Measurements from ENCODE around the gene STAG1.
"Not testable (repeated sequence)": the region's sequence is repeated elsewhere in the genome, so short reads cannot be mapped to it uniquely, and the experiment has no call there.

Gene STAG1

DNA sequence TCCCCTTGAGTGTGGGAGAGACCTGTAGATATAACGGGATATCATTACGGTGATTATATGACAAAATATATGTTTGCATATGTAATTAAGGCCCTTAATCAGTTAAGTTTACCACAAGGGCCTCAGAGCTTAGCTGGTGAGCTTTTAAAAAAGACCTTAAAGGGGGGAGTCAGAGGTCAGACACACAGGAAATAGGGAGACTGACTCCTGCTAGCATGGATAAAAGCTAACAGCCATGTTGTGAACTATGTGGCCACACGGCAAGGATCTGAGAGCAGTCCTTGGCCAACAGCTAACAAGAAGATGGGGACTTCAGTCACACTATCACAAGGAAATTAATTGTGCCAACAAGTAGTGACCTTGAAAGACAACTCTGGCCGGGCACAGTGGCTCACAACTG is 3.1 kb downstream of the STAG1 start:
- Histone ChIP-seq H3K4me2 (ENCODE audit: low read length) (no peak overlapping the region), H3K9me3 (ENCODE audit: control insufficient read depth, low read length) (no peaks in the 10 kb centered on the region), H3K9ac (no peak overlapping the region), H3K27ac (no peak overlapping the region), H3K27me3 (ENCODE audit: control insufficient read depth, insufficient read depth, low read length) (no peaks in the 10 kb centered on the region), H3K36me3 (ENCODE audit: control insufficient read depth, insufficient read depth, low read length) (no peaks in the 10 kb centered on the region), H3K4me3 (ENCODE audit: low read depth, low read length) (no peak overlapping the region), H3K4me1 (peaks cover 9% of the 10 kb centered on the region), H3K79me2 (peaks cover 37% of the 10 kb centered on the region), H2AFZ (no peak overlapping the region)
- TF ChIP-seq, protein P1, sequence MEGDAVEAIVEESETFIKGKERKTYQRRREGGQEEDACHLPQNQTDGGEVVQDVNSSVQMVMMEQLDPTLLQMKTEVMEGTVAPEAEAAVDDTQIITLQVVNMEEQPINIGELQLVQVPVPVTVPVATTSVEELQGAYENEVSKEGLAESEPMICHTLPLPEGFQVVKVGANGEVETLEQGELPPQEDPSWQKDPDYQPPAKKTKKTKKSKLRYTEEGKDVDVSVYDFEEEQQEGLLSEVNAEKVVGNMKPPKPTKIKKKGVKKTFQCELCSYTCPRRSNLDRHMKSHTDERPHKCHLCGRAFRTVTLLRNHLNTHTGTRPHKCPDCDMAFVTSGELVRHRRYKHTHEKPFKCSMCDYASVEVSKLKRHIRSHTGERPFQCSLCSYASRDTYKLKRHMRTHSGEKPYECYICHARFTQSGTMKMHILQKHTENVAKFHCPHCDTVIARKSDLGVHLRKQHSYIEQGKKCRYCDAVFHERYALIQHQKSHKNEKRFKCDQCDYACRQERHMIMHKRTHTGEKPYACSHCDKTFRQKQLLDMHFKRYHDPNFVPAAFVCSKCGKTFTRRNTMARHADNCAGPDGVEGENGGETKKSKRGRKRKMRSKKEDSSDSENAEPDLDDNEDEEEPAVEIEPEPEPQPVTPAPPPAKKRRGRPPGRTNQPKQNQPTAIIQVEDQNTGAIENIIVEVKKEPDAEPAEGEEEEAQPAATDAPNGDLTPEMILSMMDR (IDR thresholded peaks at IDR 0.05), result no peak

DNA sequence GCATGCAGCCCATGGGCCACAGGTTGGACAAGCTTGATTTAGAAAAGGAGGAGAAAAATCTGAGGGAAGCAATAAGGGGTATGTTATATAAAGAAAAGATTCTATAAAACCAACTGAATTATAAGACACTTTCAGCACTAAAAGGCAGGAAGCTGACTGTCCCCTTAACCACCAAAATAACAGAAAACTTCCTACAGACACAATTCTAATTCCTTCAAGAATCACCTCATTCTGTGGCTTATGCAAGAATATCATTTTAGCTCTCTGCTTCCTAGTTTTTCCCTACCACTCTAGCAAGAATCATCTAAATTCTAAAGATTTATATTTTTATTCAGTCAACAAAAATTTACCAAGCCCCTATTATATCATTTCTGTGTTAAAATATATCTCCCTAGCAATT is 6.3 kb downstream of the STAG1 start:
- no peaks in the 10 kb centered on the region for H3K36me3 ChIP-seq (ENCODE audit: control insufficient read depth, insufficient read depth, low read length)
- H3K4me1 ChIP-seq, result peaks cover 3% of the 10 kb centered on the region
- H3K27ac ChIP-seq, result no peak overlapping the region

GRCh38 chr3:136741063-136741462 is 11.1 kb downstream of the STAG1 start:
- H3K27ac ChIP-seq, result no peak overlapping the region
- H3K36me3 ChIP-seq (ENCODE audit: control insufficient read depth, insufficient read depth, low read length), result no peaks in the 10 kb centered on the region
- H3K4me1 ChIP-seq, result peaks cover 3% of the 10 kb centered on the region
- H3K9me3 ChIP-seq (ENCODE audit: control insufficient read depth, low read length), result no peaks in the 10 kb centered on the region
- no peak overlapping the region for H3K9ac ChIP-seq
- H2AFZ ChIP-seq, result no peak overlapping the region
- no peak overlapping the region for H3K4me3 ChIP-seq (ENCODE audit: low read depth, low read length)
- H3K79me2 ChIP-seq, result peaks cover 58% of the 10 kb centered on the region
- no peaks in the 10 kb centered on the region for H3K27me3 ChIP-seq (ENCODE audit: control insufficient read depth, insufficient read depth, low read length)
- no peak overlapping the region for H3K4me2 ChIP-seq (ENCODE audit: low read length)
- TF ChIP-seq, protein P1 (IDR thresholded peaks at IDR 0.05), result no peak

More for the DNA sequence above, 6.3 kb downstream of the STAG1 start:
- TF ChIP-seq, protein P1 (IDR thresholded peaks at IDR 0.05), result no peak
- Histone ChIP-seq H2AFZ (no peak overlapping the region), H3K9ac (no peak overlapping the region), H3K4me2 (ENCODE audit: low read length) (no peak overlapping the region), H3K4me3 (ENCODE audit: low read depth, low read length) (no peak overlapping the region), H3K27me3 (ENCODE audit: control insufficient read depth, insufficient read depth, low read length) (no peaks in the 10 kb centered on the region), H3K79me2 (peaks cover 46% of the 10 kb centered on the region), H3K9me3 (ENCODE audit: control insufficient read depth, low read length) (no peaks in the 10 kb centered on the region)

GRCh38 chr3:136740351-136740958 is 11.7 kb downstream of the STAG1 start:
- TF ChIP-seq, protein P1 (IDR thresholded peaks at IDR 0.05), result no peak
- Histone ChIP-seq H3K4me3 (ENCODE audit: low read depth, low read length) (no peak overlapping the region), H3K27ac (no peak overlapping the region), H3K9ac (no peak overlapping the region), H3K4me2 (ENCODE audit: low read length) (no peak overlapping the region), H3K27me3 (ENCODE audit: control insufficient read depth, insufficient read depth, low read length) (no peaks in the 10 kb centered on the region), H3K36me3 (ENCODE audit: control insufficient read depth, insufficient read depth, low read length) (no peaks in the 10 kb centered on the region), H3K79me2 (peaks cover 62% of the 10 kb centered on the region), H3K9me3 (ENCODE audit: control insufficient read depth, low read length) (no peaks in the 10 kb centered on the region), H3K4me1 (peaks cover 3% of the 10 kb centered on the region), H2AFZ (no peak overlapping the region)

DNA sequence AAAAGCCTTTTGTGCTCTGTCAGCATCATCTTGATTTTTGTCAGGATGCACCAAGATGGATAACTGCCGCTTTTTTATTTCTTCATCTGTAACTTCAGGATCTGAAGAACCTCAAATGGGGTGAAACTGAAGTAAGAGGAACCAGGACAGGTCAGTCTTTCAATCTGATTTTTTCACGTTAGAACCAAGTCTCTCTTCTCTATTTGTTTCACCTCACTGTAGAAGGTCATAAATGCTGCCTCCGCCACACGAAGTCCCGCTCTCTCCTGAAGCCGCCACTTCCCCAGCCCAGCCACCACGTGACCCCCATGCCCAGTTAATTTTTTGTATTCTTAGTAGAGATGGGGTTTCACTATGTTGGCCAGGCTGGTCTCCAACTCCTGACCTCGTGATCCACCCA is 15.2 kb downstream of the STAG1 start:
- H3K27me3 ChIP-seq (ENCODE audit: control insufficient read depth, insufficient read depth, low read length); H3K36me3 ChIP-seq (ENCODE audit: control insufficient read depth, insufficient read depth, low read length); H3K9me3 ChIP-seq (ENCODE audit: control insufficient read depth, low read length); H3K27ac ChIP-seq; H2AFZ ChIP-seq; H3K9ac ChIP-seq; H3K4me3 ChIP-seq (ENCODE audit: low read depth, low read length); H3K4me2 ChIP-seq (ENCODE audit: low read length): not testable (repeated sequence)
- peaks cover 62% of the 10 kb centered on the region for H3K79me2 ChIP-seq
- peaks cover 13% of the 10 kb centered on the region for H3K4me1 ChIP-seq
